BLaER1 (cell line): Measurements from ENCODE around the gene ANKRD53.
A peak's percentile ranks its signal among the peaks of the same experiment; 100 is the strongest.

Experiments
- H3K27ac ChIP-seq: shearing (Covaris generic); formaldehyde crosslinking; 2 replicates; pipeline ENCODE4 v1.8.1; 2022
- H3K27me3 ChIP-seq: shearing (Covaris generic); formaldehyde crosslinking; 2 replicates; pipeline ENCODE4 v1.8.1; 2022
- H3K36me3 ChIP-seq: shearing (Covaris generic); formaldehyde crosslinking; 2 replicates; pipeline ENCODE4 v1.8.1; 2022
- H3K4me1 ChIP-seq: shearing (Covaris generic); formaldehyde crosslinking; 2 replicates; pipeline ENCODE4 v1.8.1; 2022
- H3K4me2 ChIP-seq: shearing (Covaris generic); formaldehyde crosslinking; 2 replicates; pipeline ENCODE4 v1.8.1; 2022
- H3K4me3 ChIP-seq: shearing (Covaris generic); formaldehyde crosslinking; 2 replicates; pipeline ENCODE4 v1.8.1; 2022
- H3K9ac ChIP-seq: shearing (Covaris generic); formaldehyde crosslinking; 2 replicates; pipeline ENCODE4 v1.8.1; 2022
- H3K9me3 ChIP-seq: shearing (Covaris generic); formaldehyde crosslinking; 2 replicates; pipeline ENCODE4 v1.8.1; 2022
- H4K20me1 ChIP-seq: shearing (Covaris generic); formaldehyde crosslinking; 2 replicates; pipeline ENCODE4 v1.8.1; 2022
- Cebpa-rat ChIP-seq: shearing (Covaris generic); IDR thresholded peaks from 2 replicates; pipeline ENCODE4 v1.8.1; 2022

Gene ANKRD53

DNA sequence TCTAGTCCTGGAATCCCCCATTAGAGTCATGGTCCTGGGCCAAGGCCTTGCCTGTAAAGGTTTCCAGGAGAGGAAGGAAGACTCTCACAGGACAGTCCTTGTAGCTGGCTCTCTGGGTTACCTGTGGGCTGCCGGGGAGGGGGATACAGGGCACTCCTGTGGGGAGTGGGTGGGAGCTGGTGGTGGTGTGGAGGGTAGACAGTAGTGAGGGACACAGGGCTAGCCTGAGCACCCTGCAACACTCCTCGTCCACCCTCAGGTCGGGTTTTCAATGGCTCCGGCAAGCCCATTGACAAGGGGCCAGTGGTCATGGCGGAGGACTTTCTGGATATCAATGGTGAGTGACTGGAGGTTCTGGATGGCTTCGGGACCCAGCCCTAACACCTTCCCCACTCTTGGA lies 19.7 kb upstream of the ANKRD53 start:
- Histone ChIP-seq H3K4me3 (no peak overlapping the region), H4K20me1 (no peaks in the 10 kb centered on the region), H3K4me1 (peaks cover 22% of the 10 kb centered on the region), H3K4me2 (peak overlapping the region; percentile 66), H3K27ac (peak overlapping the region; percentile 68), H3K27me3 (no peaks in the 10 kb centered on the region), H3K9me3 (no peaks in the 10 kb centered on the region), H3K36me3 (no peaks in the 10 kb centered on the region), H3K9ac (no peak overlapping the region)
- no peak for TF ChIP-seq Cebpa-rat

DNA sequence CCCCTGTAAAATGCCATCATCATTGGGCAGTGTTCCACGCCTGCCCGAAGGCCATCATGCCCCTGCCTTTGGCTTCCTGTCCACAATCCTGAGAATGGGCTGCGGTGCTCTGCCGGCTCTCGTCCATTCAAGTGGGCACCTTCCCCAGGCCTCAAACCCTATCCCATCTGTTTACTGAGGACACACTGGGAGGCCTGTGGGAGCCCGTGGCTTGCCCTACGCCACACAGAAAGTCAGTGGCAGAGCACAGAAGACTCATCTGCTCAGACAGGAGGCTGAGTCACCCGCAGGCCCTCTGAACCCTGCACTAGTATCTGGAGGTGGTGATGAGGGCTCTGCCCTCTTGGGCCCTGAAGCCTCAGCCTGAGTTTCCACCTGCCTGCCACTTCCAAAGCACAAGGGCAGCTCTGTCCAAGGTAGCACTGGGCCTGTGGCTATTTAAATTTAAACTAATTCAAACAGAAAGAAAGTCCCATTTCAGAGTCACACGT lies 19.1 kb upstream of the ANKRD53 start:
- peaks cover 22% of the 10 kb centered on the region for H3K4me1 ChIP-seq
- no peak overlapping the region for H3K4me2 ChIP-seq
- H3K27me3 ChIP-seq = peaks cover 5% of the 10 kb centered on the region
- H3K36me3 ChIP-seq = no peaks in the 10 kb centered on the region
- no peak for TF ChIP-seq Cebpa-rat
- no peak overlapping the region for H3K27ac ChIP-seq
- H3K9ac ChIP-seq = no peak overlapping the region
- H4K20me1 ChIP-seq = no peaks in the 10 kb centered on the region
- no peak overlapping the region for H3K4me3 ChIP-seq
- H3K9me3 ChIP-seq = no peaks in the 10 kb centered on the region

DNA sequence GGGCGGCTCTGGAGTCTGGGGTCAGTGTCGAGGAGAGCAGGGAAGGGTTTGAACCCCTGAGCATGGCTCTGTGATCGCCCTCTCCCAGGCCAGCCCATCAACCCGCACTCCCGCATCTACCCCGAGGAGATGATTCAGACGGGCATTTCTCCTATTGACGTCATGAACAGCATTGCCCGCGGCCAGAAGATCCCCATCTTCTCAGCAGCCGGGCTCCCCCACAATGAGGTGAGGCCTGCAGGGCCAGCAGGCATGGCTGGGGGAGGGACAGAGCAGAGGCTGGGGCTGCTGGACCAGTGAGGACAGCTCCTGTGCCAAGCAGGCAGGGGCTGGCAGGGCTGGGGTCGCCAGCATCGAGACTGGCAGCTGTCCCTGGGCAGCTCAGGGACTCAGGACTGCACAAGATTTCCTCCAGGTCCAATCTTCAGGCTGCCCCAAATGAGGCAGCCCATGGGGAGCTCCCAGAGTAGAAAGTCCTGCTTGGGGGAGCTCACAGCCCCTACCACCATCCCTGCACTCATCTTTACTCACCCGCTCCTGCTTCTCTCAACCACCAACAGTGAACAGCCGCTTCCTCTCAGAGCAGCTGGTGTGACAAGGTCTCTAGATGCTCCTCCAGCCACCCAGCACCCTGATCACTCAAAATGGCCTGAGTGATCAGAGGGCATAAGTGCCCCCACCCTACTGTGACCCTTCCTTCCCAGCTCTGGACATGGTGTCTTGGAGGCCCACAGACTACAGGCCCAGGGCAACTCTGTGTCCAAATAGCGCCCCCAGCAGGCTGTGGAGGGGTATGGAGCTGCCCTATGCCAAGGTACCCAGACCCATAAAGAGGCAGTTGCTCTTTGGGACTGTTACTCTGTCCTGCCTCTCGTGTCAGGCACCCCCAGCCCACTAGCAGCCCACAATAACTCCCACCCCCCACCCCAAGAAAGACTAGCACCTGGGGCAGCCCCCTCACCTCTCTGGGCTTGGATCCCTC lies 18.3 kb upstream of the ANKRD53 start:
- Histone ChIP-seq H3K36me3 (no peaks in the 10 kb centered on the region), H3K4me2 (no peak overlapping the region; the same call in 1 of the 2 replicates)
- no peak for TF ChIP-seq Cebpa-rat

DNA sequence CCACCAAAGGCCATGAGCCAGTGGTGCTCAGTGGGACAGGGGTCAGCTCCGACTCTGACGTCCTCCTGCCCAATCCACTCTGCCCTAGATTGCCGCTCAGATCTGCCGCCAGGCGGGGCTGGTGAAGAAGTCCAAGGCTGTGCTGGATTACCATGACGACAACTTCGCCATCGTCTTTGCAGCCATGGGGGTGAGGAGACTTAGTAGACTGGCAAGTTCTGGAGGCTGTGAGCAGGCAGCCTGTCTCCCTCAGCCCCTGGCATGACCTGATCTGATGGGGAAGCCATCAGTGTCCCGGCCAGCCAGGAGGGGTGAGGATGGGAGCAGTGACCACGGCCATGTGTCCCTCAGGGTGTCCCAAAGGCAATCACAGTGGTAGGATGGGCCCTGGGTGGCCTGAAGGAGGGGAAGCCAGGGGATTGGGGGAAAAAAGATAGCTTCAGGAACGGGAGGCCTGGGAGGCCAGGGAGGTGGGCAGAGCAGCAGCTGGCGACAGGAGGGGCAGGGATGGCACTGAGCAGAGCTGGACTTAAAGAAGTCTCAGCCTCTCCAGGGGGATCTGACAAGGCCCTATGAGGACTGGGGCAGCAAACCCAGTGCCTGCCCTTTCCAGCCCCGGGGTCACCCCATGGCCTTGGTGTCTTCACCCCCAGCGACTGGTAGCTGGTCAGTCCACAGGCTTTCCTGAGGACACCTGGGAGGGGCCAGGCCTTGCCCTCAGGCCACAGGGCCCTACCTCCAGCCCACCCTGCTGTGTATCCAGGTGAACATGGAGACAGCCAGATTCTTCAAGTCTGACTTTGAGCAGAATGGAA lies 17.4 kb upstream of the ANKRD53 start:
- no peak overlapping the region for H3K4me3 ChIP-seq
- H3K4me1 ChIP-seq = peaks cover 22% of the 10 kb centered on the region
- no peaks in the 10 kb centered on the region for H4K20me1 ChIP-seq
- H3K4me2 ChIP-seq = no peak overlapping the region
- no peak overlapping the region for H3K27ac ChIP-seq
- TF ChIP-seq Cebpa-rat = no peak
- H3K9ac ChIP-seq = no peak overlapping the region
- H3K27me3 ChIP-seq = peaks cover 14% of the 10 kb centered on the region
- no peaks in the 10 kb centered on the region for H3K9me3 ChIP-seq
- H3K36me3 ChIP-seq = no peaks in the 10 kb centered on the region

More for the DNA sequence above, 18.3 kb upstream of the ANKRD53 start:
- Histone ChIP-seq H3K9ac (no peak overlapping the region), H3K9me3 (no peaks in the 10 kb centered on the region), H3K4me1 (peaks cover 22% of the 10 kb centered on the region), H3K27ac (0 out of 2 replicates have a peak overlapping the region, but pooled peaks have one; percentile 28), H4K20me1 (no peaks in the 10 kb centered on the region), H3K27me3 (peaks cover 13% of the 10 kb centered on the region), H3K4me3 (no peak overlapping the region)

DNA sequence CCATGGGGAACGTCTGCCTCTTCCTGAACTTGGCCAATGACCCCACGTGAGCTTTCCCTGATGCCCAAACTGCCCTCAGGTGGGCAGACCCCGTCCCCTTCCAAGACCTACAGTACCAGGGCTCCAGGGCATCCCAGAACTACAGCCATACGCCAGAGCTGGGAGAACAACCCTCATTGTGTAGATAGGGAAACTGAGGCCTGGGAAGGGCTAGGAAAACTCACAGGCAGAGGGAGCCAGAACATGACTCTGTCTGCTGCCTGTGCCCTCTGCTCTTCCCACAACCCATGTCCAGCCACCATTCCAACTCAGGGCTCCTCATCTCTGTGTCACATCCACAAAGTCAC lies 16.8 kb upstream of the ANKRD53 start:
- Histone ChIP-seq H3K4me3 (no peak overlapping the region), H3K36me3 (no peaks in the 10 kb centered on the region), H3K27ac (no peak overlapping the region), H3K9me3 (no peaks in the 10 kb centered on the region), H3K4me2 (no peak overlapping the region), H4K20me1 (no peaks in the 10 kb centered on the region), H3K27me3 (peaks cover 14% of the 10 kb centered on the region), H3K4me1 (peaks cover 22% of the 10 kb centered on the region), H3K9ac (no peak overlapping the region)
- no peak for TF ChIP-seq Cebpa-rat

DNA sequence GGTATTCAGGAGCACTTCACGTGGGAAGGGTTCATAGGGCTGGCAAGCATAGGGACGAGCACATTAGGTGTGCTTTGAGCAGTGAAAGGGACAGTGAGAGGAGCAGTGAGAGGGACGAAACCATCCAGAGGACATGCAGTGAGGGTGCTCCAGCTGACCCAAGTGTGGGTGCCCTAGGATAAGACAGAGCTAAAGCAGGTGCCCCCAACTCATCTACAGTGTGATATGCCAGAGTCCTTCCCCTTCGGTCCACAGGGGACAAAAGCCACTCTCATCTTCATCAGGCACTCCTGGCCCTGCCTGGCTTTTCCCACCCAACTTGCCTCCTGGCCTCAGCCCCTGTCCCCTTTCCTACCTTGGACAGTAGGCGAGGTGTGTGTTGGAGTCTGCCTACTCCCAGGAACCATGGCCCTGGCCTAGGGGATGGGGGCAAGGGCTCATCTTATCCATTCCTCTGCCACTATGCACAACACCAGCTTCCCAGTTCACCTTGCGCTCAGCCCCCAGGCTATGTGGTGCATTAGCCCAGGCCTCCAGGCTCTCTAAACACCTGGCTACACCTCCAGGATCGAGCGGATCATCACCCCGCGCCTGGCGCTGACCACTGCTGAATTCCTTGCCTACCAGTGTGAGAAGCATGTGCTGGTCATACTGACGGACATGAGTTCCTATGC lies 16.1 kb upstream of the ANKRD53 start:
- Histone ChIP-seq H3K9me3 (no peaks in the 10 kb centered on the region), H3K27me3 (peaks cover 14% of the 10 kb centered on the region)
- no peak for TF ChIP-seq Cebpa-rat

DNA sequence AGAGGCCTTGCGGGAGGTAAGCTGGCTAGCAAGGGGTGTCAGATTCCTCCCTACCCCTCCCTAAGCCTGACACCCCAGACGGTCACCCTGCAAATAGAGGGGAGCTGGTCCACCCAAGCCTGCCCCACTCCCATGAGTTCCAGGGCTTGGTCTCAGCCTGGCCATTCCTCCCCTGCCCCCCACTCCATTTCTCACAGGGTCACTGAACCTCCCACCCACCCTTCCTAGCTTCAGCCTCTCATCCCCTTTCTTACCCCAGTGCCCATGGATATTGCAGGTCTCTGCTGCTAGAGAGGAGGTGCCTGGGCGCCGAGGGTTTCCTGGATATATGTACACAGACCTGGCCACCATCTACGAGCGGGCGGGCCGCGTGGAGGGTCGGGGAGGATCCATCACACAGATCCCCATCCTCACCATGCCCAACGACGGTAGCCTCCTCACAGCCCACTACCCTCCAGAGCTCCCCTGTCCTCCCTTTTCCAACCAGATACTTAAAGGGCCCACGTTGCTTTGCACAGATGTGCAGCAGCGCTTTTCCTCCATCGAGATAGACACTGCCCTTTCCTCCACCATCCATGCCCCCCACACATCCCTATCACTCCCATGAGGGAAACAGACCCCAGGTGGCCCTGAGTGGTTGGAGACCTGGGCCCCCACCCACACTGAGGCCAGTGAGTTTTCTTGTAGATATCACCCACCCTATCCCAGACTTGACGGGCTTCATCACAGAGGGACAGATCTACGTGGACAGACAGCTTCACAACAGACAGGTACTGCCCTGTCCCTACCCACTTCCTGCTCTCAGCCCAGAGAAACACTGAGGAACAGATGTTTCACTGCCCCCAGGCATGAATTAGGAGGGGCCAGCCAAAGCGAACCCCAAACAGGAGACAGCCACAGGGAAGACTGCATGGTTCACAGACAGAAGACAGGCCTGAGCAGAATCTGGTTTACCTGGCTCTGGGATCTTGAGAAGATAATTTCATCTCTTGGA lies 15.2 kb upstream of the ANKRD53 start:
- Histone ChIP-seq H3K4me3 (no peak overlapping the region), H3K9ac (no peak overlapping the region), H3K36me3 (no peaks in the 10 kb centered on the region), H3K9me3 (no peaks in the 10 kb centered on the region), H3K4me2 (no peak overlapping the region), H3K27ac (no peak overlapping the region), H3K4me1 (peaks cover 14% of the 10 kb centered on the region), H3K27me3 (peaks cover 14% of the 10 kb centered on the region), H4K20me1 (no peaks in the 10 kb centered on the region)
- TF ChIP-seq Cebpa-rat = no peak

More for the DNA sequence above, 16.1 kb upstream of the ANKRD53 start:
- Histone ChIP-seq H4K20me1 (no peaks in the 10 kb centered on the region), H3K4me2 (no peak overlapping the region), H3K4me3 (no peak overlapping the region), H3K36me3 (no peaks in the 10 kb centered on the region), H3K9ac (no peak overlapping the region), H3K27ac (no peak overlapping the region), H3K4me1 (peaks cover 22% of the 10 kb centered on the region)

DNA sequence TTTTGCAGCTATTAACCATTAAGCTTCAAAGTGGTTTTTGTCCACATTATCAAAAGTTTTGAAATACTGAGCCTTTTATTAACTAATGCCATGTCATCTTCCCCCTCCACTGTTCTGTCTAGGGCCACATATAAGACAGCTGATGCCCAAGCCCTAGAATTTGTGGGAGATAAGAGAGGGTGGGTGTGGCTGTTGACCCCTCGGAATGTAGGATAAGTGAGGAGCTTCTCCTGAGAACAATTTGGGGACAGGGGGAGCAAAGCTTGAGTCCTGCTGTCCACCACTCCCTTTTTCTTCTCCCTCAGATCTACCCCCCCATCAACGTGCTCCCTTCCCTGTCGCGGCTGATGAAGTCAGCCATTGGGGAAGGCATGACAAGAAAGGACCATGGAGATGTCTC lies 14.3 kb upstream of the ANKRD53 start:
- no peak overlapping the region for H3K27ac ChIP-seq
- no peak overlapping the region for H3K4me2 ChIP-seq
- no peaks in the 10 kb centered on the region for H4K20me1 ChIP-seq
- no peaks in the 10 kb centered on the region for H3K9me3 ChIP-seq
- H3K4me1 ChIP-seq = peaks cover 6% of the 10 kb centered on the region; the same call in 1 of the 2 replicates
- H3K36me3 ChIP-seq = no peaks in the 10 kb centered on the region
- H3K4me3 ChIP-seq = no peak overlapping the region
- no peak for TF ChIP-seq Cebpa-rat
- H3K27me3 ChIP-seq = peaks cover 14% of the 10 kb centered on the region
- no peak overlapping the region for H3K9ac ChIP-seq
